H9 (cell line): ENCODE data around the gene NBEA. TPM values are rescaled to one million over a fixed set of nuclear protein-coding genes. Genes with fewer than 3 reads are reported as not detected.

ENCODE experiments used
- DNase-seq: peaks from one replicate; pipeline ENCODE4 v3.0.0-alpha.2; 2017
- H2AFZ ChIP-seq: one replicate; pipeline ENCODE4 v1.6.1; 2013; ENCODE audit warnings: mild to moderate bottlenecking, low read length, control low read depth, moderate library complexity
- H2AK5ac ChIP-seq: 2 replicates; pipeline ENCODE4 v1.6.1; 2013; ENCODE audit warnings: low read length, control low read depth, mixed read lengths; ENCODE audit not compliant: insufficient read length
- H2BK120ac ChIP-seq: one replicate; pipeline ENCODE4 v1.6.1; 2013; ENCODE audit warnings: low read depth, mild to moderate bottlenecking, low read length, control low read depth, inconsistent platforms; ENCODE audit not compliant: poor library complexity, severe bottlenecking
- H2BK12ac ChIP-seq: 2 replicates; pipeline ENCODE4 v1.6.1; 2013; ENCODE audit warnings: low read length, control low read depth, mixed read lengths, low read depth; ENCODE audit not compliant: insufficient read length
- H2BK15ac ChIP-seq: 2 replicates; pipeline ENCODE4 v1.6.1; 2013; ENCODE audit warnings: low read depth, low read length, control low read depth
- H2BK20ac ChIP-seq: one replicate; pipeline ENCODE4 v1.6.1; 2013; ENCODE audit warnings: low read depth, mild to moderate bottlenecking, low read length, control low read depth, inconsistent platforms; ENCODE audit not compliant: poor library complexity, severe bottlenecking
- H2BK5ac ChIP-seq: 2 replicates; pipeline ENCODE4 v1.6.1; 2013; ENCODE audit warnings: low read length, control low read depth, mixed read lengths; ENCODE audit not compliant: insufficient read length
- H3K14ac ChIP-seq: 2 replicates; pipeline ENCODE4 v1.6.1; 2013; ENCODE audit warnings: low read length, control low read depth; ENCODE audit not compliant: insufficient read depth
- H3K18ac ChIP-seq: 2 replicates; pipeline ENCODE4 v1.6.1; 2013; ENCODE audit warnings: low read depth, mild to moderate bottlenecking, mixed read lengths, low read length, control low read depth; ENCODE audit not compliant: insufficient read length
- H3K23ac ChIP-seq: 2 replicates; pipeline ENCODE4 v1.6.1; 2013; ENCODE audit warnings: low read length, control low read depth, mixed read lengths, low read depth; ENCODE audit not compliant: insufficient read length
- H3K23me2 ChIP-seq: 2 replicates; pipeline ENCODE4 v1.6.1; 2013; ENCODE audit warnings: low read depth, mild to moderate bottlenecking, mixed read lengths, low read length, control low read depth; ENCODE audit not compliant: insufficient read length, poor library complexity, severe bottlenecking
- H3K27ac ChIP-seq: 2 replicates; pipeline ENCODE4 v1.5.1; 2013; ENCODE audit warnings: low read length, control low read depth, mixed read lengths, low read depth; ENCODE audit not compliant: insufficient read length
- H3K27me3 ChIP-seq: 2 replicates; pipeline ENCODE4 v1.6.1; 2013; ENCODE audit warnings: low read length, control low read depth, inconsistent platforms; ENCODE audit not compliant: insufficient read depth
- H3K4ac ChIP-seq: 2 replicates; pipeline ENCODE4 v1.6.1; 2013; ENCODE audit warnings: low read depth, mild to moderate bottlenecking, control low read depth, inconsistent platforms, low read length, moderate library complexity
- H3K4me1 ChIP-seq: 2 replicates; pipeline ENCODE4 v1.6.1; 2013; ENCODE audit warnings: low read length, control low read depth, inconsistent platforms; ENCODE audit not compliant: insufficient read depth
- H3K4me2 ChIP-seq: 2 replicates; pipeline ENCODE4 v1.6.1; 2013; ENCODE audit warnings: low read length, control low read depth, mixed read lengths; ENCODE audit not compliant: insufficient read length, insufficient read depth
- H3K56ac ChIP-seq: 2 replicates; pipeline ENCODE4 v1.6.1; 2013; ENCODE audit warnings: low read depth, mild to moderate bottlenecking, mixed read lengths, low read length, control low read depth; ENCODE audit not compliant: insufficient read length
- H3K79me1 ChIP-seq: 2 replicates; pipeline ENCODE4 v1.6.1; 2013; ENCODE audit warnings: low read depth, mild to moderate bottlenecking, moderate library complexity, low read length, control low read depth, inconsistent platforms; ENCODE audit not compliant: insufficient read depth, poor library complexity, severe bottlenecking
- H3K79me2 ChIP-seq: 2 replicates; pipeline ENCODE4 v1.6.1; 2013; ENCODE audit warnings: low read length, control low read depth, inconsistent platforms; ENCODE audit not compliant: insufficient read depth
- H3K9ac ChIP-seq: 2 replicates; pipeline ENCODE4 v1.6.1; 2013; ENCODE audit warnings: low read length, control low read depth, mixed read lengths; ENCODE audit not compliant: insufficient read length; ENCODE audit errors: extremely low read depth
- H3K9me3 ChIP-seq: one replicate; pipeline ENCODE4 v1.6.1; 2013; ENCODE audit warnings: low read depth, low read length, inconsistent platforms; ENCODE audit not compliant: control insufficient read depth
- H3T11ph ChIP-seq: one replicate; pipeline ENCODE4 v1.6.1; 2013; ENCODE audit warnings: mild to moderate bottlenecking, low read length, control low read depth, inconsistent platforms
- H4K20me1 ChIP-seq: one replicate; pipeline ENCODE4 v1.6.1; 2013; ENCODE audit not compliant: control insufficient read depth, insufficient read length, insufficient read depth
- H4K5ac ChIP-seq: 2 replicates; pipeline ENCODE4 v1.6.1; 2013; ENCODE audit warnings: low read depth, mild to moderate bottlenecking, mixed read lengths, low read length, control low read depth; ENCODE audit not compliant: insufficient read length
- H4K8ac ChIP-seq: replicated peaks from 2 replicates; pipeline ENCODE4 v1.6.1; 2013; ENCODE audit warnings: low read length, control low read depth, mixed read lengths, low read depth; ENCODE audit not compliant: insufficient read length
- H4K91ac ChIP-seq: 2 replicates; pipeline ENCODE4 v1.6.1; 2013; ENCODE audit warnings: low read depth, mild to moderate bottlenecking, moderate library complexity, mixed read lengths, low read length, control low read depth; ENCODE audit not compliant: insufficient read length
- H3K27ac Mint-ChIP-seq, 3 experiments: 2 replicates in 2 of 3; 3 replicates in 1 of 3; pipeline ENCODE4 v1.8.0; 2020 to 2021; ENCODE audit warnings: mixed read lengths in 3 of 3, mild to moderate bottlenecking in 1 of 3, moderate library complexity in 1 of 3
- H3K27me3 Mint-ChIP-seq: 2 replicates; pipeline ENCODE4 v1.8.0; 2021; ENCODE audit warnings: low read depth, mild to moderate bottlenecking, moderate library complexity, mixed read lengths
- H3K36me3 Mint-ChIP-seq, 3 experiments: 2 replicates in 2 of 3; 3 replicates in 1 of 3; pipeline ENCODE4 v1.8.0; 2020 to 2021; ENCODE audit warnings: low read depth in 3 of 3, mixed read lengths in 3 of 3; ENCODE audit not compliant: insufficient read depth in 1 of 3
- H3K4me1 Mint-ChIP-seq, 2 experiments: 2 replicates each; pipeline ENCODE4 v1.8.0; 2020; ENCODE audit warnings: mixed read lengths in 2 of 2
- H3K4me3 Mint-ChIP-seq, 2 experiments: 2 replicates in 1 of 2; 3 replicates in 1 of 2; pipeline ENCODE4 v1.8.0; 2020 to 2021; ENCODE audit warnings: mild to moderate bottlenecking in 2 of 2, mixed read lengths in 2 of 2, moderate library complexity in 1 of 2
- H3K9me3 Mint-ChIP-seq, 2 experiments: 2 replicates in 1 of 2; 3 replicates in 1 of 2; pipeline ENCODE4 v1.8.0; 2020; ENCODE audit warnings: mild to moderate bottlenecking in 2 of 2, mixed read lengths in 2 of 2, moderate library complexity in 1 of 2
- CTCF ChIP-seq: fragments of 200-600 bp; sonication (generic); conservative IDR thresholded peaks from 3 replicates; pipeline ENCODE4 v1.8.0; 2021; ENCODE audit warnings: antibody characterized with exemption, mild to moderate bottlenecking
- WGBS: extraction: QIAGEN DNeasy Blood & Tissue Kit; methylation state at CpG from one replicate; pipeline ENCODE4 v1.1.7; 2013; ENCODE audit warnings: missing lambda C conversion rate, low lambda C conversion rate, mixed read lengths; ENCODE audit not compliant: insufficient read length; ENCODE audit errors: extremely low coverage; 5-methylcytosine and 5-hydroxymethylcytosine counted together
- total RNA-seq: library from RNA; stranded (reverse); gene quantifications from 2 replicates; pipeline ENCODE4 v1.2.1, GENCODE V29; 2021

NBEA gene
- total RNA-seq, 1 experiment from 2014 or later = 17.3 TPM

GRCh38 chr13:35599384-35599783 lies 657.3 kb downstream of the NBEA start:
- no peak overlapping the region for H2BK120ac ChIP-seq
- H3K79me2 ChIP-seq = no peaks in the 10 kb centered on the region
- no peak overlapping the region for H3K56ac ChIP-seq
- H3K27me3 ChIP-seq = no peaks in the 10 kb centered on the region
- H2AFZ ChIP-seq = no peak overlapping the region
- TF ChIP-seq CTCF = no peak
- H2BK12ac ChIP-seq = no peak overlapping the region
- H2AK5ac ChIP-seq = no peak overlapping the region
- H3K27ac ChIP-seq = no peak overlapping the region
- Mint-ChIP-seq H3K4me1 (peaks cover 13 to 15% of the 10 kb centered on the region in 2 experiments), H3K4me3 (no peak overlapping the region), H3K27me3 (no peaks in the 10 kb centered on the region), H3K27ac (peak overlapping the region in 2 of 3 experiments; percentile 7 to 58; a peak in 2 of 7 replicates), H3K9me3 (no peaks in the 10 kb centered on the region), H3K36me3 (no peaks in the 10 kb centered on the region)
- H2BK20ac ChIP-seq = no peak overlapping the region
- H3K14ac ChIP-seq = no peak overlapping the region
- no peaks in the 10 kb centered on the region for H3K4me1 ChIP-seq
- no peak for DNase-seq
- H4K91ac ChIP-seq = no peak overlapping the region
- no peak overlapping the region for H3K18ac ChIP-seq
- no peak overlapping the region for H3K4me2 ChIP-seq
- no peaks in the 10 kb centered on the region for H3K79me1 ChIP-seq
- H3T11ph ChIP-seq = no peak overlapping the region
- no peak overlapping the region for H3K9ac ChIP-seq
- H3K23ac ChIP-seq = no peak overlapping the region
- no peaks in the 10 kb centered on the region for H3K9me3 ChIP-seq
- H2BK15ac ChIP-seq = no peak overlapping the region
- no peak overlapping the region for H4K8ac ChIP-seq
- no peak overlapping the region for H4K5ac ChIP-seq
- no peak overlapping the region for H2BK5ac ChIP-seq
- WGBS = no CpG with 5 or more reads among the region's 2 CpGs
- H3K4ac ChIP-seq = no peak overlapping the region
- no peaks in the 10 kb centered on the region for H3K23me2 ChIP-seq
- H4K20me1 ChIP-seq = no peaks in the 10 kb centered on the region
